Mesothelial cell of epicardium (in vitro differentiated cells): Measurements from ENCODE around the gene SGMS1. TPM values are rescaled to one million over a fixed set of nuclear protein-coding genes. Genes with fewer than 3 reads are reported as not detected.

Experiments used
- DNase-seq, 2 experiments: peaks; one replicate each; pipeline ENCODE4 v3.0.0; 2021; ENCODE audit warnings: low spot score in 2 of 2; ENCODE audit not compliant: unreplicated experiment in 2 of 2
- H3K27ac Mint-ChIP-seq: 2 replicates; pipeline ENCODE4 v1.8.0; 2021; ENCODE audit warnings: mixed read lengths
- H3K27me3 Mint-ChIP-seq: 2 replicates; pipeline ENCODE4 v1.8.0; 2021; ENCODE audit warnings: low read depth, mixed read lengths
- H3K36me3 Mint-ChIP-seq: 2 replicates; pipeline ENCODE4 v1.8.0; 2021; ENCODE audit warnings: mixed read lengths
- H3K4me1 Mint-ChIP-seq: 2 replicates; pipeline ENCODE4 v1.8.0; 2021; ENCODE audit warnings: mixed read lengths
- H3K4me3 Mint-ChIP-seq: 2 replicates; pipeline ENCODE4 v1.8.0; 2021; ENCODE audit warnings: mild to moderate bottlenecking, moderate library complexity, mixed read lengths
- H3K9me3 Mint-ChIP-seq: 2 replicates; pipeline ENCODE4 v1.8.0; 2021; ENCODE audit warnings: mixed read lengths
- CTCF ChIP-seq: fragments of 200-600 bp; sonication (generic); IDR thresholded peaks from one replicate; pipeline ENCODE4 v1.5.0; 2021; ENCODE audit warnings: antibody characterized with exemption; ENCODE audit not compliant: unreplicated experiment
- total RNA-seq: library from RNA; stranded (reverse); gene quantifications from 3 replicates; pipeline ENCODE4 v1.2.1, GENCODE V29; 2021

Gene SGMS1
- total RNA-seq, 1 donor from 2014 or later: 14.9 TPM

GRCh38 chr10:50469288-50469687, 154.5 kb downstream of the SGMS1 start:
- H3K27me3 Mint-ChIP-seq: no peaks in the 10 kb centered on the region
- H3K4me3 Mint-ChIP-seq: no peak overlapping the region
- no peak overlapping the region for H3K27ac Mint-ChIP-seq
- DNase-seq: no peak
- no peak for TF ChIP-seq CTCF
- H3K4me1 Mint-ChIP-seq: peaks cover 23% of the 10 kb centered on the region
- H3K9me3 Mint-ChIP-seq: no peaks in the 10 kb centered on the region
- H3K36me3 Mint-ChIP-seq: no peaks in the 10 kb centered on the region

GRCh38 chr10:50467209-50467608, 156.5 kb downstream of the SGMS1 start:
- no peak for TF ChIP-seq CTCF
- Mint-ChIP-seq H3K36me3 (peaks cover 3% of the 10 kb centered on the region), H3K9me3 (no peaks in the 10 kb centered on the region), H3K4me1 (peaks cover 22% of the 10 kb centered on the region), H3K4me3 (no peak overlapping the region), H3K27ac (no peak overlapping the region), H3K27me3 (no peaks in the 10 kb centered on the region)
- DNase-seq: no peak

DNA sequence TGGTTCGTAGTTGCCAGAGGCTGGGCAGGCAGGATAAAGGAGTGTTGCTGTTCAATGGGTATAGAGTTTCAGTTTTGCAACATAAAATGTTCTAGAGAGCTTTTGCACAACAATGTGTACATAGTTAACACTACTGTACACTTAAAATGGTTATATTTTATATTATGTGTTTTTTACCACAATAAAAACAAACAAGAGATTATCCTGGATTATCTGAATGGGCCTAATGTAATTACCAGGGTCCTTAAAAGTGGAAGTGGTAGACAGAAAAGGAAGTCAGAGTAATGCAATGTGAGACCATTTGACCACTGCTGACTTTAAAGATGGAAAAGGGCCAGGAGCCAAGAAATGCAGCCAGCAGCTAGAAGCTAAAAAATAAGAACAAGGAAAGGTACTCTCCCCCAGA, 159.7 kb downstream of the SGMS1 start:
- no peak for TF ChIP-seq CTCF
- no peak overlapping the region for H3K27ac Mint-ChIP-seq

GRCh38 chr10:50461834-50462233, 161.9 kb downstream of the SGMS1 start:
- H3K9me3 Mint-ChIP-seq: no peaks in the 10 kb centered on the region
- no peaks in the 10 kb centered on the region for H3K4me1 Mint-ChIP-seq
- H3K27me3 Mint-ChIP-seq: no peaks in the 10 kb centered on the region
- no peak overlapping the region for H3K4me3 Mint-ChIP-seq
- no peak for TF ChIP-seq CTCF
- DNase-seq: no peak
- H3K27ac Mint-ChIP-seq: no peak overlapping the region
- peaks cover 10% of the 10 kb centered on the region for H3K36me3 Mint-ChIP-seq

More for the DNA sequence above, 159.7 kb downstream of the SGMS1 start:
- H3K36me3 Mint-ChIP-seq: peaks cover 10% of the 10 kb centered on the region
- DNase-seq: no peak
- no peaks in the 10 kb centered on the region for H3K9me3 Mint-ChIP-seq
- H3K4me1 Mint-ChIP-seq: no peaks in the 10 kb centered on the region
- H3K27me3 Mint-ChIP-seq: no peaks in the 10 kb centered on the region
- H3K4me3 Mint-ChIP-seq: no peak overlapping the region

DNA sequence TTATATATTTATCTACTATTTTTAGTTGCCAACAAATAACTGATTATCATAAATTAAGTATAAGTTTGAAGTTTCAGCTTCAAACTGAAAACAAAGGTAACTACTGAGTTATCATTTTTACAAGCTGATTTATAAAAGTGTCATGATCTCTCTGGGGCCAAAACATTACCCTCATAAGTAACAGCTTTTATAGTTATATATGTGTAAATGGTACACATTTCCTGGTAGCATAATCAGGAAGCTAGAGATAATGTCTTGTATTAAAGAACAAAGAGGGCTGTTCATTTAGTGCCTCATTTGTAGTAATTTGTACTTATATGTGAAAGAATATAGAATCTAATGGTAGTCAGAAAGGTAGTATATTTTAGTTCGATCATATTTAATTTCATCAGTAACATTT, 162.6 kb downstream of the SGMS1 start:
- Mint-ChIP-seq H3K9me3 (no peaks in the 10 kb centered on the region), H3K4me3 (no peak overlapping the region), H3K36me3 (peaks cover 10% of the 10 kb centered on the region), H3K4me1 (no peaks in the 10 kb centered on the region), H3K27ac (no peak overlapping the region), H3K27me3 (no peaks in the 10 kb centered on the region)
- DNase-seq: no peak
- no peak for TF ChIP-seq CTCF

DNA sequence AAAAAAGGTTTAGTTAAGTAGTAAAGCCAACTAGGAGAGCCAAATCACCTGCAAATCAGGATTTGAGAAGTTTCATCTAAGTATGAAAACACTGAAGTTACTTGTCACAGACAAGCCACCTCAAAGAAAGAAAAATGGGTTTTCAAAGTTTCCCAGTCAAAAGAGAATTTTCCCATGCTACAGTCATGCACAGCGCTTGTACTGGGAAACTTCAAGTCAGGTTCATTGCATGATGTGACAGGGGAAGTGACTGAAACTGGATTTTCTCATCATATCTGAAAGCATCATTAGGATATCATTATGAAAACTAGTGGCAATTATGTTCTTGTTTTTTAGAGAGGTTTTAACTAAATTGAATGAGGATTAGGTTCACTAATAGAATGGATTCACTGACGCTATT, 167.0 kb downstream of the SGMS1 start:
- Mint-ChIP-seq H3K36me3 (peaks cover 7% of the 10 kb centered on the region), H3K27ac (no peak overlapping the region), H3K4me1 (no peaks in the 10 kb centered on the region), H3K9me3 (no peaks in the 10 kb centered on the region), H3K27me3 (no peaks in the 10 kb centered on the region), H3K4me3 (no peak overlapping the region)
- no peak for TF ChIP-seq CTCF
- no peak for DNase-seq
